PC-9 (cell line): ENCODE results near the gene ZNF341. TPM values are rescaled to one million over a fixed set of nuclear protein-coding genes. Genes with fewer than 3 reads are reported as not detected.

ENCODE experiments used
- BruUV-seq: library from RNA; stranded (reverse); fragments of 400-500 nt; replicated peaks from 2 replicates; lab custom pipeline; 2021; lab: Mats Ljungman, UMichigan
- CTCF ChIA-PET: fragments of 300-600 bp; sonication (Branson Sonifier 250); formaldehyde crosslinking; loops from one replicate; lab custom pipeline; 2022; ENCODE audit warnings: antibody characterized with exemption; lab: Charles Lee
- POLR2A ChIA-PET: fragments of 300-600 bp; sonication (Branson Sonifier 250); formaldehyde crosslinking; loops from one replicate; lab custom pipeline; 2022; ENCODE audit warnings: antibody characterized with exemption; ENCODE audit not compliant: unreplicated experiment; lab: Charles Lee
- DNase-seq, 2 experiments: peaks; one replicate each; pipeline versions ENCODE4 v3.0.0 to v3.0.0-alpha.2; 2015 to 2022; ENCODE audit warnings: mixed read lengths in 1 of 2
- H2AFZ ChIP-seq: fragments of 200-600 bp; sonication (generic); 2 replicates; pipeline ENCODE4 v1.8.1; 2017; ENCODE audit warnings: antibody characterized with exemption
- H3F3A ChIP-seq: fragments of 200-600 bp; sonication (generic); 2 replicates; pipeline ENCODE4 v1.8.1; 2017; ENCODE audit warnings: antibody characterized with exemption, mild to moderate bottlenecking, low read depth; ENCODE audit not compliant: insufficient read depth
- H3K27ac ChIP-seq: fragments of 200-600 bp; sonication (generic); 2 replicates; pipeline ENCODE4 v1.6.1; 2016; ENCODE audit warnings: mixed run types
- H3K27me3 ChIP-seq: fragments of 200-600 bp; sonication (generic); 2 replicates; pipeline ENCODE4 v1.6.1; 2016; ENCODE audit warnings: low read depth, mixed run types; ENCODE audit not compliant: insufficient read depth
- H3K36me3 ChIP-seq: fragments of 200-600 bp; sonication (generic); 2 replicates; pipeline ENCODE4 v1.6.1; 2016; ENCODE audit warnings: low read depth, mixed run types
- H3K4me1 ChIP-seq: fragments of 200-600 bp; sonication (generic); replicated peaks from 2 replicates; pipeline ENCODE4 v1.6.1; 2016; ENCODE audit warnings: mixed run types; ENCODE audit not compliant: insufficient read depth
- H3K4me2 ChIP-seq: fragments of 200-600 bp; sonication (generic); 2 replicates; pipeline ENCODE4 v1.6.1; 2017; ENCODE audit warnings: mixed run types
- H3K4me3 ChIP-seq: fragments of 200-600 bp; sonication (generic); 2 replicates; pipeline ENCODE4 v1.6.1; 2016; ENCODE audit warnings: mixed run types
- H3K79me2 ChIP-seq: fragments of 200-600 bp; sonication (generic); 2 replicates; pipeline ENCODE4 v1.6.1; 2017; ENCODE audit warnings: low read depth, mixed run types
- H3K9me2 ChIP-seq: fragments of 200-600 bp; sonication (generic); 2 replicates; pipeline ENCODE4 v1.8.1; 2017; ENCODE audit warnings: mild to moderate bottlenecking; ENCODE audit not compliant: insufficient read depth
- H3K9me3 ChIP-seq: fragments of 200-600 bp; sonication (generic); 2 replicates; pipeline ENCODE4 v1.8.1; 2016; ENCODE audit warnings: low read depth; ENCODE audit not compliant: insufficient read depth
- H4K20me1 ChIP-seq: fragments of 200-600 bp; sonication (generic); 2 replicates; pipeline ENCODE4 v1.8.1; 2017; ENCODE audit not compliant: insufficient read depth
- EZH2 ChIP-seq: fragments of 200-600 bp; sonication (generic); IDR thresholded peaks from 2 replicates; pipeline ENCODE4 v1.8.0; 2017; ENCODE audit warnings: antibody characterized with exemption, low read depth
- intact Hi-C: fragments of 100-400 bp; cut with micrococcal nuclease; formaldehyde crosslinking; loops from one replicate; pipeline ENCODE4 v1.10.0; 2022; ENCODE audit not compliant: unreplicated experiment
- total RNA-seq: library from RNA; stranded (reverse); gene quantifications from 2 replicates; pipeline ENCODE4 v1.2.3, GENCODE V29; 2021
- TF ChIP-seq, protein P1 (sequence below): fragments of 200-600 bp; sonication (generic); conservative IDR thresholded peaks from 2 replicates; pipeline ENCODE4 v1.6.1; 2017; ENCODE audit warnings: mixed run types, antibody characterized with exemption, mild to moderate bottlenecking, moderate library complexity

ZNF341 gene
- total RNA-seq, 1 experiment from 2014 or later, result 5.6 TPM

DNA sequence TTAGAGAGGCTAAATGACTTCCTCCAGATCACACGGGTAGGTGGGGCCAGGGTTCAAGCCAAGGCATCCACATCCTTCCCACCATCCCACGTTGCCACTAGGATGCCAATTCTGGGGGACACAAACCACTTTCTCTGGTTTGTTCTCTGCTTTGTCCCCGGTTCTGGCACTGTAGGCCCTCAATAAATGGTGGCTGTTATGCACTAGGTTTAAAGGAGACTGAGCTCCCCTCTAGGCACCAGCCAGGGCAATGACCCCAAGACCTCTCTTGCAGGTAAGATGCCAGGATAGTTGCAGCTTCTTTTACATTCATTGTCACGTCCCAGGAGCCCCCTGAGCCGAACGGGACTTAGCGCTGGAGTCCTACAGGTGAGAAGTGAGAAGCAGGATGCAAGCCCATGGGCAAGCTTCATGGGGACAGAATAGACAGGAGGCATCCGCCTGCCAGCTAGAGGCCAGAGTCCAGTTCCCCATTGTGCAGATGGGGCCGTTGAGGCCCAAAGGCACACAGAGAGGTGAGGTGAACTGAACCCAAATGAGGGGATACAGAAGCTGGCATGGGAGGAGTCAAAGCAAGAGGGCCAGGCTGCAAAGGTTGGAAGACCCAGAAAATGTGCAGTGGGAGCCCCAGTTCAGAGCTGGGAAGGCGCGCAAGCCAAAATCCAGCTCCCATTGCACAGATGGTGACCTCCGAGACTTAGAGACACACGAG, 12.4 kb upstream of the ZNF341 start:
- BruUV-seq, result TSS peak; percentile 77
- H3K9me3 ChIP-seq, result no peaks in the 10 kb centered on the region
- no peaks in the 10 kb centered on the region for H3K27me3 ChIP-seq
- TF ChIP-seq EZH2, result no peak
- TF ChIP-seq, protein P1, sequence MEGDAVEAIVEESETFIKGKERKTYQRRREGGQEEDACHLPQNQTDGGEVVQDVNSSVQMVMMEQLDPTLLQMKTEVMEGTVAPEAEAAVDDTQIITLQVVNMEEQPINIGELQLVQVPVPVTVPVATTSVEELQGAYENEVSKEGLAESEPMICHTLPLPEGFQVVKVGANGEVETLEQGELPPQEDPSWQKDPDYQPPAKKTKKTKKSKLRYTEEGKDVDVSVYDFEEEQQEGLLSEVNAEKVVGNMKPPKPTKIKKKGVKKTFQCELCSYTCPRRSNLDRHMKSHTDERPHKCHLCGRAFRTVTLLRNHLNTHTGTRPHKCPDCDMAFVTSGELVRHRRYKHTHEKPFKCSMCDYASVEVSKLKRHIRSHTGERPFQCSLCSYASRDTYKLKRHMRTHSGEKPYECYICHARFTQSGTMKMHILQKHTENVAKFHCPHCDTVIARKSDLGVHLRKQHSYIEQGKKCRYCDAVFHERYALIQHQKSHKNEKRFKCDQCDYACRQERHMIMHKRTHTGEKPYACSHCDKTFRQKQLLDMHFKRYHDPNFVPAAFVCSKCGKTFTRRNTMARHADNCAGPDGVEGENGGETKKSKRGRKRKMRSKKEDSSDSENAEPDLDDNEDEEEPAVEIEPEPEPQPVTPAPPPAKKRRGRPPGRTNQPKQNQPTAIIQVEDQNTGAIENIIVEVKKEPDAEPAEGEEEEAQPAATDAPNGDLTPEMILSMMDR, result no peak
- ChIA-PET POLR2A (interaction anchor here (0.6 to 1.0 kb wide), 4 partner anchors 14 to 273 kb away, joined by 3 to 8 read pairs (median 4); no protein-coding TSS in a partner anchor), CTCF (interaction anchor here (0.6 kb wide), 2 partner anchors 11 to 174 kb away, joined by 4 to 6 read pairs; no protein-coding TSS in a partner anchor)
- DNase-seq, result no peak
- H3K9me2 ChIP-seq, result no peaks in the 10 kb centered on the region
- intact Hi-C loops, result no loop called here
- no peaks in the 10 kb centered on the region for H4K20me1 ChIP-seq
- peak overlapping the region; percentile 68 for H3K4me3 ChIP-seq
- H3K36me3 ChIP-seq, result no peaks in the 10 kb centered on the region
- peaks cover 7% of the 10 kb centered on the region; the same call in 1 of the 2 replicates for H3K79me2 ChIP-seq
- H3K27ac ChIP-seq, result no peak overlapping the region
- peak overlapping the region; percentile 91 for H2AFZ ChIP-seq
- H3K4me2 ChIP-seq, result peak overlapping the region; percentile 82
- peaks cover 20% of the 10 kb centered on the region; the same call in 1 of the 2 replicates for H3F3A ChIP-seq
- peaks cover 25% of the 10 kb centered on the region for H3K4me1 ChIP-seq

DNA sequence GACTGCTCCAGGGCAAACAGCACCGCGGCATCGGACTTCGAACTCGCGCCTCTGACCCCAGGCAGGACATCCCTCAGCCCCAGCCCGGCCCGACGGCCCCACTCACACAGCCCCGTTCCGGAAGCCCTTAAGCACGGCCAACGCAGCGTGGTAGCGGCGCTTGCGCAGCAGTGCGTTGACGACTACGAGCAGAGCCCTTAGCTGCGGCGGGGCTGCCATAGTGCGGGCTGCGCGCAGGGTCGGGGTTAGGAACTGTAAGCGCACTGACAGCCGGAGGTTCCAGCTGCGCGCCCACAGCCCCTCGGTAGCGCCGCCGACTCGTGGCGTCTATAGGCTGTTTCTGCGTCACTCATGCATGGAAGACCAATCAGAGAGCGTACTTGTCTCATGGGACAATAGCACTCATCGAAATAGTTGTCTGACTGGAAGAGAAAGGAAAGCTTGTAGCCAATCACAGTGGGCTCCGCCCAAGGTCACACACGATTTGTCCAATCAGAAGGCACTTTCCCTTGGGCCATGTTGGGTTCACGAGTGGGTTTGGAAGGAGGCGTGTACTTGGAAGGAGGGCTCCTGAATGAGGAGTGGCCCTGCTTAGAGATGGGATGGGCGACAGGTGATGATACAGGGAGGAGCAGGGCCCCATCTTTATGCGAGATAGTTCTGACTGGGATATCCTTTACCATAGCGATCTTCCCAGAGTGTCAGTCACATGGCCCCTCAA, 11.6 kb upstream of the ZNF341 start, which contains the start of gene PXMP4:
PXMP4 (minus strand) TSS at position 322 of the 721 bp plus-strand sequence; CDS start at position 219, 103 bp downstream.
- CTCF ChIA-PET, result interaction anchor here (0.6 kb wide), 2 partner anchors 11 to 173 kb away, joined by 4 to 6 read pairs; no protein-coding TSS in a partner anchor
- Histone ChIP-seq H2AFZ (peak within 1 kb of the TSS; percentile 91), H4K20me1 (no peaks in the 10 kb centered on the region), H3K4me3 (peak within 1 kb of the TSS; percentile 68), H3F3A (peaks cover 28% of the 10 kb centered on the region), H3K27me3 (no peaks in the 10 kb centered on the region), H3K79me2 (peaks cover 7% of the 10 kb centered on the region; the same call in 1 of the 2 replicates), H3K9me3 (no peaks in the 10 kb centered on the region), H3K4me1 (peaks cover 32% of the 10 kb centered on the region), H3K36me3 (no peaks in the 10 kb centered on the region), H3K4me2 (peak within 1 kb of the TSS; percentile 82), H3K27ac (no peak within 1 kb of the TSS), H3K9me2 (no peaks in the 10 kb centered on the region)
- TF ChIP-seq, protein P1, result no peak
- TF ChIP-seq EZH2, result no peak
- intact Hi-C loops, result no loop called here
- POLR2A ChIA-PET, result interaction anchor here (0.5 to 1.0 kb wide), 6 partner anchors 13 to 272 kb away, joined by 3 to 8 read pairs (median 4); partner anchors contain the start of gene CBFA2T2
- no TSS peak for BruUV-seq
- DNase-seq, result peak; percentile 88 to 91
